Retinal pigment epithelial cell (primary cell): ENCODE measurements around the gene CEND1.

Experiments
- DNase-seq: peaks from one replicate; pipeline ENCODE4 v3.0.0-alpha.2; 2010; ENCODE audit warnings: low read depth
- H3K4me3 ChIP-seq: 2 replicates; pipeline ENCODE4 v1.5.1; 2011; ENCODE audit warnings: mild to moderate bottlenecking, low read length, control low read depth, moderate library complexity
- TF ChIP-seq, protein P1 (sequence below): conservative IDR thresholded peaks from 2 replicates; pipeline ENCODE4 v1.5.1; 2011; ENCODE audit warnings: low read depth, low read length, control low read depth, inconsistent platforms

Gene CEND1

DNA sequence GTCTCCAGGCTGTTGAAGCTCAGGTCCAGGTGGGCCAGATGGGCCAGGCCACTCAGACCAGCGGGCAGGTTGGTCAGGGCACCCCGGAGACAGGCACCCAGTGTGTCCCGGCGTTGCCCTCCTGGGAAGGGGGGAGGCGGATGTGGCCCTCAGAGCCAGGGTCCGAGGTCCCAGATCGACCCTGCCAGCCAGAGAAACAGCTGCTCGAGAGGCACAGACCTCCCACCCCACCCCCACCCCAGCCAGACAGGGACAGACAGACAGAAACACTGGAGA is 13.5 kb upstream of the CEND1 start:
- no peak for DNase-seq
- no peak overlapping the region for H3K4me3 ChIP-seq
- TF ChIP-seq, protein P1, sequence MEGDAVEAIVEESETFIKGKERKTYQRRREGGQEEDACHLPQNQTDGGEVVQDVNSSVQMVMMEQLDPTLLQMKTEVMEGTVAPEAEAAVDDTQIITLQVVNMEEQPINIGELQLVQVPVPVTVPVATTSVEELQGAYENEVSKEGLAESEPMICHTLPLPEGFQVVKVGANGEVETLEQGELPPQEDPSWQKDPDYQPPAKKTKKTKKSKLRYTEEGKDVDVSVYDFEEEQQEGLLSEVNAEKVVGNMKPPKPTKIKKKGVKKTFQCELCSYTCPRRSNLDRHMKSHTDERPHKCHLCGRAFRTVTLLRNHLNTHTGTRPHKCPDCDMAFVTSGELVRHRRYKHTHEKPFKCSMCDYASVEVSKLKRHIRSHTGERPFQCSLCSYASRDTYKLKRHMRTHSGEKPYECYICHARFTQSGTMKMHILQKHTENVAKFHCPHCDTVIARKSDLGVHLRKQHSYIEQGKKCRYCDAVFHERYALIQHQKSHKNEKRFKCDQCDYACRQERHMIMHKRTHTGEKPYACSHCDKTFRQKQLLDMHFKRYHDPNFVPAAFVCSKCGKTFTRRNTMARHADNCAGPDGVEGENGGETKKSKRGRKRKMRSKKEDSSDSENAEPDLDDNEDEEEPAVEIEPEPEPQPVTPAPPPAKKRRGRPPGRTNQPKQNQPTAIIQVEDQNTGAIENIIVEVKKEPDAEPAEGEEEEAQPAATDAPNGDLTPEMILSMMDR, result no peak

DNA sequence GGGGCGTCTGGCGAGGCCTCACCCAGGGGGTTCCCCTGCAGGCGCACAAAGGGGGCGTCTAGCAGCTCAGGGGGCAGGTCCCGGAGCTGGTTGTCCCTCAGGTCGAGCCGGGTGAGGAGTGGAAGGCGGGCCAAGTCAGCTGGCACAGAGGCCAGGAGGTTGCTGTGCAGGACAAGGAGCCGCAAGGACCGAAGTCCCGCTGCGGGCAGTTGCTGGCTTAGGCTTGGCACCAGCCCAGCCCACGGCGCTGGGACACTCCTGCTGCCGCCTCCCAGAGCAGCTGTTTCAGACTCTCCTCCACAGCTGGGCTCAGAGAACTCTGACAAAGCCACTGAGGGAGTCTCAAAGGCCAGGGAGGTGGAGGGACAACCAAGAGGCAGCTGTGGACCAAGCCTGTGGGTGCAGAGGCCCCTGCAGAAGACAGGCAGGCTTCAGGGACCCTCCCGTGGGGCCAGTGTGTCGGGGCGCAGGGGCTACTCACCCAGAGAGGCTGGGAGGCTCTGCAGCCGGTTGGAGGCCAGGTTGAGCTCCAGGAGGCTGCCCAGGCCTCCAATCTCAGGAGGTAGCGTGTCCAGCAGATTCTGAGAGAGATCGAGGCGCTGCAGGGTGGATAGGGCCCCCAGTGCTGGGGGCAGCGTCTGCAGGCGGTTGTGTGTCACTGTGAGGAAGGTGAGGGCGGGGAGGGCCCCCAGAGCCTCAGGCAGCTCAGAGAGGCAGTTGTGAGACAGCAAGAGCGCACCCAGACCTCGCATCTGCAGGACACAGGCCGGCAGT is 13.0 kb upstream of the CEND1 start:
- no peak overlapping the region for H3K4me3 ChIP-seq
- TF ChIP-seq, protein P1, result no peak
- no peak for DNase-seq

DNA sequence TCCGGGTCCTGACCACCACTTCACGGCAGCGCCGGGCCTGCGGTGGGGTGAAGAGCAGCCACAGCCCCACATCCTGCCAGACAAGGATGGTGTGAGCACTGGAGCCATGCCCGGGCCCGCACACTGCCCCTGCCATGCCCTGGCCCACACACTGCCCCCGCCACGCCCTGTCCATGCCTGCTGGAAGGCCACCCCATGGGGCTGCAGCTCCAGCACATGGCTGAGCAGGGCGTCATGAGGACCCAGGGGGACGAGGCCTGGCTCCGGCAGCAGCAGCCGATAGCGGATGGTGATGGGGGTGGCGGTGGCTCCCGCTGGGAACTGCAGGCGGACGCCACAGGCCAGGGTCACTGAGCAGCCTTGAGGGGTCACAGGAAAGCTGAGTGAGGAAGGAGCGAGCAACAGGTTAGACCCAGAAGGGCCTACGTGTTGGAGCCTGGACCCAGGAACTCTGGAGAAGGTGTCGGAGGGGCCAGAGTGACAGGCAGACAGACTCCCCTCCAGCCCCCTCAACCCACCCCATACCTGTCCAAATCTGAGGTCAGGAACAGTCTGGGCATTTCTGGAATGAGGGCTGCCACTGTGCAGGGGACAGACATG is 12.2 kb upstream of the CEND1 start:
- TF ChIP-seq, protein P1, result no peak
- DNase-seq, result no peak
- H3K4me3 ChIP-seq, result no peak overlapping the region

DNA sequence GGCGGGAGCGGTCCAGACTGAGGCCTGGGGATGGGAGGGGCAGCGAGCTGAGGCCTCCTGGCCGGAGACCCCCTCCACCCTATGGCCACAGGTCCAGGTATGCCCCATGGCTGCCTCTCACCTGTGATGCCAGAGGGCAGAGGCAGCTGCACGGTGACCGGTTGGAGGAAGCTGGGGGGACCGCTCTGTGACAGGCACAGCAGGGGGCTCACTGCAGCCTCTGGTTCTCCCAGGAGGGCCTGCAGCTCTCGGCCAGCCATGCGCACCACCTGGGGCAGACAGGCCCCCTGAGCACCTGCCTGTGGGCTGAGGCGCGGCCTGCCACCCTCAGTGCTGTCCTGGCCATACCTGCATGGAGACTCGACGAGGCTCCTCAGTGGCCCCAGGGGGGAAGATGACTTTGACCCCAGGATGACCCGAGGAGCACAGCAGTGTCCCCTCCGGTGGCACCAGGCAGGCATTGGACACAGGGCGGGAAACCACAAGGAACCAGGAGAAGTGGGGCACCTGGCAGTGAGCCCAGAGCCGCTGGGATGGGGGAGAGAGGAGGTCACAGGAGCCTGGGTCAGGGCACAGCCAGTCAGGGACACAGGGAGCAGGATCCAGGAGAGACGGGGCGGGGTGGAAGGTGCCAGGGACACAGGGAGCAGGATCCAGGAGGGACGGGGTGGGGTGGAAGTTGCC is 11.3 kb upstream of the CEND1 start:
- TF ChIP-seq, protein P1, result no peak
- DNase-seq, result no peak
- H3K4me3 ChIP-seq, result no peak overlapping the region

DNA sequence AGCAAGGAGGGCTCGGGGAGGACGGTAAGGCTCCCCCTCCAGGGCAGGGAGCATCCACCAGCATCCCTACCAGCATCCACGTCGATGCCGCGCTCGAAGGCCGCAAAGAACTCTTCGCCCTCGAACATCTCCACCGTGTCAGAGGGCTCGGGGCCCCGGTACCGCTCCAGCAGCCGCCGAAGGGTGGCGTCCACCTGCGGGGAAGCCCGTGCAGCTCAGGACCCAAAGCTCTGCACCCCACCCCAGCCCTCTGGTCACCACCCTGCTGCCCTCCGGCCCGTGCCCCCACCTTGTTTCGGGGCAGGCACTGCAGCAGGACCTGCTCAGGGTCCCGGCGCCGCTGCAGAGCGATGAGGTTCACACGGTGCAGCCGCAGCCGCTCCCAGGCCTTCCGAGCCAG is 10.6 kb upstream of the CEND1 start:
- no peak for DNase-seq
- H3K4me3 ChIP-seq, result no peak overlapping the region
- TF ChIP-seq, protein P1, result no peak

DNA sequence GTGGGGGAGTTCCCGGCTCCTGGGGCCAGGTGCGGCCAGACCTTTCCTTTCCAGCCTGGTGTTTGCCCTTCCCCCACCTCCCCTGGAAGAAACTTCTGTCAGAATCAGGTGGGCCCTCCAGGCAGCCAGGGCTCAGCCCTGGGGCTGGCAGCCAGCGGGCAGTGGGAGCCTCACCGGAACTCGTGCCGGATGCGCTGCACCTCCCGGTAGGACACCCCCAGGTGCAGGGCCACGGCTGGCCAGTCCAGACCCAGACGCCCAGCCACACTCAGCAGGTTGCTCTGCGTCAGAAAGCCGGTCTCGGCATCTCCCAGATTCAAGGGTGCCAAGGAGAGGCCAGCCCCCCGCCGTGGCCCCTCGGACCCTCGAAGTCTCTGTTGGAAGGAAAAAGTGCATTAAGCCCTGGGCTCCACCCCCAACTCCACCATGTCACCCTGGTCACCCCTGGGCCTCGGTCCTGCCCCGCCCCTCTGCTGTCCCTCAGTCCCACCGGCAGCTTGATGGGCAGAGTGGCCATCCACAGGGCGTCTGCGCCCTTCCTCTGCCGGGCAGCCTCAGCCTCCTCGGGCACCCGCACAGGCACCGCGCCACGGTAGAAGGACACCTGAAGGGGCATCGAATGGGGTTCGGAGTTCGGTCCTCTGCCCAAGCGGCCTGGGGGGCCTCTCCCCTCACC is 9.9 kb upstream of the CEND1 start:
- no peak for DNase-seq
- H3K4me3 ChIP-seq, result no peak overlapping the region

More for the DNA sequence above, 9.9 kb upstream of the CEND1 start:
- TF ChIP-seq, protein P1, result no peak
